HG02840 (cell line): ENCODE data around the gene LYAR.

Experiments used
- ATAC-seq: cut with Tn5 transposase; IDR thresholded peaks from one replicate; pipeline ENCODE4 v1.9.1; 2021; ENCODE audit warnings: mild to moderate bottlenecking, moderate library complexity, moderate number of reproducible peaks; ENCODE audit not compliant: unreplicated experiment, low FRiP score

LYAR gene

DNA sequence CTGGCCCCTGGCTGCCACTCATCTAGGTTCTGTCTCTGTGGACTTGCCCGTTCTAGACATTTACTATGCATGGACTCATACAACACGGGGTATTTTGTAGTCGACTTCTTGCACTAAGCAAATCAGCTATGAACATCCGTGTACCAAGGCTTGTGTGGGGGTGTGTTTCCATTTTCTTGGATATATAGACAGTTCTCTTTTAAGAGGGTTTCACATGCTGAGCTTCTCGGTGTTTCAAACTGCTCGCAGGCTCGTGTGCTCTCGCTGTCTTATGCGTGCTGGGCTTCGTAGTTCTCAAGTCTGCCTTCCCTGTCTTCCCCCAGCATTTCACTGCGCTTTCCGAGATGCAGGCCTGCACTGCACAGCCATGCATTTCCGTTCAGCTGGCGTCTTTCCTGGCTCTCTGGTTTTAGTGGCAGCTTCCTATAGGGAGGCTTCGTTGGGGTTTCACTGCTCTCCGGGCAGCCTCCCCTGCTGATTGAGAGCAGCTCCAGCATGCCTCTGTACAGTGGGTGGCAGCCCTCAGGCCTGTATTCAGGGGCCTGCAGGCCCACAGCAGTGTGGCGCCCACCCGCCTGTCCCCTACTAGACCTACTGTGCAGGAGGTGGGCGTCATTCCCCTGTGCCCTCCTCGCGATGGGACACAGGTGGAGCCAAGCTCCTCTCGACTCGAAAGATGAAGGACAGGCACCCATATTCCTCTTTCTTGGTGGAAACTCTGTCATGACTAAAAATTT is 27.7 kb upstream of the LYAR start:
- no peak for ATAC-seq

DNA sequence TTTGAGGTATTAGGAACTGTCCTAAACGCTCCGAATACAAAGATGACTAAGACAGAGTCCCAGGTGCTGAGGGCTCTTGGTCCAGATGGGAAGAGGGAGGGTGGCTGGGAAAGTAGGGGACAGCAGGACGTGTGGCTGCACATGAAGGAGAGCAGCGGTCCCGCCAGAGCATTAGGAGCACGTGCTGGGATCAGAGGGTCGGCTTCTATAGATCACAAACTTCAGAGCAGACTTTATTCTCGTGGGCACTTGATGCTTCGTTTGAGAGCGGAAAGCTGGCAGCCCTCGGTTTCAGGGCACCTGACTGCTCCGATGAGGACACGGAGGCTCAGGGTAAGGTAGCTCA is 26.2 kb upstream of the LYAR start:
- ATAC-seq: no peak

DNA sequence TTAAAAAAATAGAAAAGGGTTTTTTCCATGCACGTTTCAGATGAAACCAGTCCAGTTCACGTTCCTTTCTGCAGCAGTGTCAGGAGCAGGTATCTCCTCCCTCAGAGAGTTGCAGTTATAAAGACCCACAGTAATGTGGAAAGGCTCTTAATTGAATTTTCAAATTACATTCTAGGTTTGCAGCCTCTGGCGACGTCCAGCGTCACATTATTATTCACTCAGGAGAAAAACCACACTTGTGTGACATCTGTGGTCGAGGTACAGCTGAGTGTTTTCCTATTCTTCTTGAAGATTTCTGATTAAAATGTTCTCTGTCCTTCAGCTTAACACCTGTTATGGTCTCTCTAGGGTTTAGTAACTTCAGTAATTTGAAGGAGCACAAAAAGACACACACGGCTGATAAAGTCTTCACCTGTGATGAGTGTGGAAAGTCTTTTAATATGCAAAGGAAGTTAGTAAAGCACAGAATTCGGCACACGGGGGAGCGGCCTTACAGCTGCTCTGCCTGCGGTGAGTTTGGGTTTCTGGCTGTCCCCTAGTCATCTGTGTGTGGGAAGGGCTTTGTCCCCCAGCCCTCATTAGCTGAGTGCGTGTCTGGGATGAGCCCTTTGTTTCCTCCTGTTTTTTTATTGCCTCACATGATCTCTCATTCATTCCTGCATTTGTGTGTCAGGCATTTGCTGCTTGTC is 25.7 kb upstream of the LYAR start:
- ATAC-seq: no peak

DNA sequence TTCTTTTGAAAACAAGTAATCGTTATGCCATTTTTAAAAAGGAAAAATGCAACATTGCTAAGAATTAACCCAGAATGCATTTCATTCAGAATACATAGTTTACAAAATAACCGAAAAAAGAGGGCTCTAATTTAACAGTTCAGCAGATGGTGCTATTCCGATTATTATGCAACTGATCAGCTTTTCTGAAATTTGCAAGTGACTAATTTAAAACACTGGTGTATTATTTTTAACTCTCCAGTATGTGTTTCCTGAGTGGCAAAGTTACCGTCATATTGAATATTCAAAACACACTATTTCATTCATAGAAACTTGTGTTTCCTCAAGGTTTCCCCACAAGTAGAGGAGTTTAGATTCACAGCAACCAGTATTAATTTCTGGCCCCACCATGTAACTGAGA is 21.2 kb upstream of the LYAR start:
- no peak for ATAC-seq

DNA sequence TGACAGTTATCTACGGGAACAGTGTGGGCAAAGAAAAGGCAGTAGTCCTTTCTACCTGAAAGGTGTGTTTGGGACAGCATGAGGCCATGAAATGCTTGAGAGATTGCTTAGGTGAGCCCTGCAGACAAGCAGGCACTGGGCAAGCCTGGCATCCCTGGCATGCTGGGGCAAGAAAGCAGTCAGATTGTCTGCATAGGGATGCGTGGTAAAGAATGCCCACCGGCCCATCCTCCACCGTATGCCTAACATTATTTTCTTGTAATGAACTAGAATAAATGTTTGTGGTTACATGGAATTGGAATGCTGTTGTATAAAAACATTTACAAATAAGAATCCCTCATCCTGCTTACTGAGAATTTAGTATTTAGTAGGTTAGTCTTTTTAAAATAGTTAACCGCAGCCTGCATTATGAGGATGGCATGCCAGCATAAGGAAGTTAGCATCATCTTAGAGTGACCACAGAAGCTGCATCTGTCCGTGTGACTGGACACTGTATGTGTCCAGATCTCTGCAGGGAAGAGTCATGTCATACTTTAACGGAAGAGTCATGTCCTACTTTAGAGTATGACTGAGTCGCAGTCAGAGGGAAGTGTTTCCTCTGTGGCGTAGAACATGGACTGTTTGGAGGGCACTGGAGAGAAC is 19.0 kb upstream of the LYAR start:
- no peak for ATAC-seq

DNA sequence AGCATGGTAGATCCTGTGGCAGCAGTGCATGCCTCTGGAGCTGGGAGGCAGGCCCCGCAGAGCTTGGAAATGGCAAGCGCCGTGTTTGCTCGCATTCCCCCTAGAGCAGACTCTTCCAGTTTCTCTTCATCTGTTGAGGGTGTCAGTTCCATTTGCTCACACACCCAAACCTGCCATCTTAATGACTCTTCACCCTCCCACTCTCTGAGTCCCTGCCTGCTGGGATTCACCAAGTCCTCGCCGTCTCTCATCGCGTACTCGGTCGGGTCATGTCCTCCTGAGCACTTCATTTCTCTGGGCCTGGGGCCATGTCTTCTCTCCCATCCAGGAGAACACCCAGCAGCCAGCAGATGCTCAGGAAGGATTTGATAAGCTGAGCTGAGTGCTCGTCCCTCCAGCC is 17.0 kb upstream of the LYAR start:
- ATAC-seq: no peak

DNA sequence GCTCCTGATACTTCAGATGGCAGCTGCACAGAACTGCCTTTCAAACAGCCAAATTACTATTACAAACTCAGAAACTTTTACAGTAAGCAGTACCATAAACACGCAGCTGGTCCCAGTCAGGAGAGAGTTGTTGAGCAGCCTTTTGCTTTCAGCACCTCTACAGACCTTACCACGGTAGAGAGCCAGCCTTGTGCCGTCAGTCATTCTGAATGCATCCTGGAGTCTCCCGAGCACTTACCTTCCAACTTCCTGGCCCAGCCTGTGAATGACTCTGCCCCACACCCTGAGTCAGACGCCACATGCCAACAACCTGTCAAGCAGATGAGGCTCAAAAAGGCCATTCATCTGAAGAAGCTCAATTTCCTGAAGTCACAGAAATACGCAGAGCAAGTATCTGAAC is 12.5 kb upstream of the LYAR start:
- ATAC-seq: no peak

DNA sequence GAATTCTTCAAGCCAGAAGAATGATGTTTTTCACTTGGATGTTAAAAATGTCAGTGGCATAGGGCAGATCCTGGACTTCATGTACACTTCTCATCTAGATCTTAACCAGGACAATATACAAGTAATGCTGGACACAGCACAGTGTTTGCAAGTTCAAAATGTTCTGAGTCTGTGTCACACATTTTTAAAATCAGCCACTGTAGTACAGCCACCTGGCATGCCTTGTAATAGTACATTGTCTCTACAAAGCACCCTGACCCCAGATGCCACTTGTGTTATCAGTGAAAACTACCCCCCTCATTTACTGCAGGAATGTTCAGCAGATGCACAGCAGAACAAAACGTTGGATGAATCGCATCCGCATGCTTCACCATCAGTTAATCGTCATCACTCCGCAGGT is 12.0 kb upstream of the LYAR start:
- no peak for ATAC-seq

DNA sequence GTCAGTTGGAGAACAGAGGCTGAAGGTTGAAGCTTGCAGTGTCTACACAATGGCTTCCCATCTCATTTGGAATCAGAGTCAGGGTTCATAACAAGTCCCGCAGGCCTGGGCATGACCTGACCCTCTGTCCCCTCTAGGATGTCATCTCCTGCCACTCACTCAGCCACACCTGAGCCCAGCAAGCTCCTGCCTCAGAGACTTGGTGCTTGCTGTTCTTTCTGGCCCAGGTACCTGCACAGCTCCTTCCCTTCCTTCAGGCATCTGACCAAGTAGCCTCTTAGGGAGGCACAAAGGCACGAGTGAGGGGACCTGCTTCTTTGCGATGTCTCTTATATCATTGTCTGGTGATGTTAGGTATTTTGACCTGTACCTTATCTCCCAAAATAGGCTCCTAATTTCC is 9.1 kb upstream of the LYAR start:
- no peak for ATAC-seq

DNA sequence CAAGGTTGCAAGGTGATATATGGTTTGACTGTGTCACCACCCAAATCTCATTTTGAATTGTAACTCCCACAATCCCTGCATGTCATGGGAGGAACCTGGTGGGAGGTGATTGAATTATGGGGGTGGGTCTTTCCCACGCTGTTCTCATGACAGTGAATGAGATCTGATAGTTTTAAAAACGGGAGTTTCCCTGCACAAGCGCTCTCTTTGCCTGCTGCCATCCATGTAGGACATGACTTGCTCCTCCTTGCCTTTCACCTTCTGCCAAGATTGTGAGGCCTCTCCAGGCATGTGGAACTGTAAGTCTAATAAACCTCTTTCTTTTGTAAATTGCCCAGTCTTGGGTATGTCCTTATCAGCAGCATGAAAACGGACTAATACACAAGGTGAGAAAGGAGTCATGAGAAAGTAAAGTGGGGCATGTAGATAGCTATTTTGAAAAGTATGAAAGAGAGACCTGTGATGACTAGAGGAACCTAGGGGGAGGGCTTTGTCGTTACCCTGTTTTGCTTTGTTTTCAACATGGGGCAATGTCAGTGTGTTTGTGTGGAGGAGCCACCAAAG is 6.4 kb upstream of the LYAR start:
- no peak for ATAC-seq

DNA sequence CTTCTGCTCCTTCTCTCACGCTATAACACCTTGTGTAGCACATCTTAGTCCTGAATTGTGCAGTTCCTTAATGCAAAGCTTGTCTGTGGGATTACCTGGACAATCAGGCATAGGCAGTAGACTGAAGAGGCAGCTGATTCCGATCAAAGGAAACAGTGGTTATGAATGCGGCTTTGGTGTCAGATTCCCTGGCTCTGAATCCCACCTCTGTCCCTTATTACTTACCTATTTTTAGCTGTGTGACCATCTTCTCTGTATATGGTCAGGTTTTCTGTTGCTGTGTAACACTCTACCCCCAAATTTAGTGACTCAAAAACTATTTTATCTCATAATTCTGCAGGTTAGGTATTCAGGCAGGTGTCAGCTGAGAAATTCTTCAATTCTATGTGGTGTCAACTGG is 3.3 kb upstream of the LYAR start:
- ATAC-seq: no peak

DNA sequence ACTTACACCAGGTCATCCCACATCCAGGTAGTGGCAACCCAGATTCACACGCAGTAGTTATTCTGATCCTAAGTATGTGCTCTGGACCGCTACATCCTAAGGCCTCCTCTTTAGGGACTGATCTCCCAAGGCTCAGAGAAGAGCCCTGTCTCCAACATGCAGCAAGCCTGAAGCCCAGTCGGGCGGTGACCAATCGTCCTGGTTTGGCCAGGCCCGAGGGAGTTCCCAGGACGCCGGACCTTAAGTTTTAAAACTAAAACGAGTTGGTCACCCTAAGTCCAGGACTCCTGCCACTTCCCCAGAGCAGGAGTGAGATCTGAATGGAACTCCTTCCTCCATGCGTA is 385 bp downstream of the LYAR start:
- ATAC-seq: peak; percentile 20

DNA sequence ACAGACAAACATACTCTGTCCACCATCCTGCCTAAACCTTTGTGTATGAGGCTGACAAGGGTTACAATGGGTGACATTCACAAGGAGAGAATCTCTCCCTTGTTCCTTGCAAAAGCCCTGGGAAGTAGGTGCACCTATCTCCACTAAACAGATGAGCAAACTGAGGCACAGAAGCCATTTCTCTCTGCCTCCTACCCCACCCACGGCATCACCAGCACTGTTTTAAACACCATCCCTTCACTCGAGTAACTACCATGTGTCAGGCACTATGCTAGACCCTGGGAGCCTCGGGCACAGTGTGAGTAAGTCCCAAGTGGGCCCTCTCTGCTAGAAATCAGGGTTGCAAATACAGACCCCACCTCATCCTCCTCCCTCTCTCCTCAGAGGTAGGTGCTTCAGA is 899 bp downstream of the LYAR start:
- no peak for ATAC-seq

DNA sequence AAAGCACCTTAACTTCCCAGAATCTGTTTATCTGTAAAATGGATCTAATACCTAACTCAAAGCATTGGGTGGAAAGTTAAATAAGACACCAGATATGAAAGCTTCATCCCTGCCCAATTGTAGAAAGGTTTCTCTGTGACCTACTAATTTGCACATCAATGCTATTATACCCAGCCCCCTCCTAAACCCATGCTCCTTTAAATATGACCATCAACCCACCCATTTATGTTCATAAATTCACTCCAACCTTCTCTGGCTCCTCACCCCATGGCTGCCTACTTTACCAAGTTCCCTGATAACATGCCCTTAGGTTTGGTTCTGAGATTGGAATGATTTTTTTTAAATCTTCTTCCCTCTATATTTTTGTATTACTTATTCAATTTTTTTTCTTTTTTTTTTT is 1.9 kb downstream of the LYAR start:
- no peak for ATAC-seq

DNA sequence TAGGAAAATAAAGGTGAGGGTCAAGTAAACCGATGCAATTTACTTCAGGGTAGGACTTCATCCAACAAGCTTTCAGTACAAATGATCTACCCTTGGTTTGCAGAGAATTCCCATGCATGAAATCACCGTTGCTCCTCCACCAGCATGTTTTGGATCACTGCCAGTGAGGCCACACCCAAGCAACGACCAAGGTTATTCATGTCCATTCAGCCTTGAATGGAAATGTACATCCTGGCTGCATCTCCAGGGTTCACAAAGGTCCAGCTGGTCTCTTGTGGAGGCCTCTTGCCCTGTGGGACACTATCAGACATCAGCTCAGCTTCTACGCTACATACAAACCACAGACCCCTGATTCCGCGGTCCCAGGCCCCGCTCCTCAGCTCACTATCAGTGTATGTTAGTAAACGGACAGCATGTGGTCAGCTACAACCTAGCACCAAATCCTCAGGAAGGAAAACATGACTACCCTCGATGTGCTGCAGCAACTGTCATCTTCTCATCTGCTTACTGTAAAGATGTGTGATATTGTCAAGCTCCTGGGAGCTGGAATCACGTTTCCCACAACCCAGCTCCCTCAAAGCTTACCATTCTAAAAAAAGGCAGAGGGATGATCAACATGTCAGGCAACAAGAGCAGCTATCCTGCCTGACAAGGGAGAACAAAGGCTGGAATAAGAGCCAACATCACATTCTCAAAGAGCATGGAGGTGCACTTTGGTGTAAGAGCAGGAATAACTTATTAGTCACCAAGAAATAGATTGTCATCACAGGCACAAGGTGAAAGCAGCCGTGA is 4.9 kb downstream of the LYAR start:
- ATAC-seq: no peak

DNA sequence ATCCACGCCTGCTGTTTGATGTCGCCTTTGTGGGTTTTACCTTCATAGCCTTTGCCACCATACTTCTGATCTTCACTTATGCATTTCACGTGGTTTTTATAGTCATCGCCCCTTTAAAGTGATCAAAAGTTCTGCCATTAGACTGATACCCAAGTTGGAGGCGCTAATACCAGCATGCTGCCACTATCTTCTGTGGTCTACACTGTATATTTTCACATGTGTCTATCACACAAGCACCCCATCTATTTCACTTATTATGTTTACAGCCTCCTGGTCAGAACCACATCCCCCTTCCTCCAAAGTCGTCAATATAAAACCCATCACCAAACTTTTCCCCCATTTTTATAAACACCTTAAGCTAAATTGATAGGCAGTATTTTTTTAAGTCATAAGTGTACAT is 8.2 kb downstream of the LYAR start:
- ATAC-seq: no peak

DNA sequence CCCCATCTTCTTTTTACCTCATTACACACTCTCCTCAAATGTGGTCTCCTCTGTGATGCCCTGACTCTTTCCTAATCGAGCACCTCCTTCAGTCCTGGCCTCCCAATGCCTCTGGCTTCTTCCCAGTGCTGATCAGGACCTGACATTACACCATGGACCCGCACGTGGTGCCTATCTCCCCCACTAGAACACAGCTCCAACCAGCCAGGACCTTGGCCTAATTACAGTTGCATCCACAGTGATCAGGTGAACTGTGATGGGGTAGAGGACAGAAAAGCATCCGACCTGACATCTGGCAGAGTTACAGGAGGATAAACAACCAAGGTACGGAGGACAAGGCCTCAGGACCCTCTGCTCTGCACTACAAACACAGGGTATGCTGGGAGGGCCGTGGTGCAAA is 12.4 kb downstream of the LYAR start:
- ATAC-seq: no peak

DNA sequence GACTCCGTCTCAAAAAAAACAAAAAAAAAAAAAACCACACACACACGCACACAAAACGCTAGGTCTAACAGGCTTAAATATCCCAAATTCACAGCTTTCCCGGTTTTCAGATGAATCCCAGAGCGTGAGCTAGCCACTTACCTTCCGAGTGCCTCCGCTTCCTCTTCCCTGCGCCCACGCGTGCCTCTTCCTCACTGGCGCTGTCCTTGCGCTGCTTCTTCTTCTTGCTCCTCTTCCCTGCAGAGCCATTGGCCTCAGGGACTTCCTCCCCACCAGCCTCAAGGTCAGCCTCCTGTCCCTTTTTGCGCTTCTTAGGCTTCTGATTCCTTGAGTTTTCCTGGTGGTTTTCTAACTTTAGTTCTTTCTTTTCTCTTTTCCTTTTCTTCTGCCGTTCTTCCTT is 15.7 kb downstream of the LYAR start:
- no peak for ATAC-seq

DNA sequence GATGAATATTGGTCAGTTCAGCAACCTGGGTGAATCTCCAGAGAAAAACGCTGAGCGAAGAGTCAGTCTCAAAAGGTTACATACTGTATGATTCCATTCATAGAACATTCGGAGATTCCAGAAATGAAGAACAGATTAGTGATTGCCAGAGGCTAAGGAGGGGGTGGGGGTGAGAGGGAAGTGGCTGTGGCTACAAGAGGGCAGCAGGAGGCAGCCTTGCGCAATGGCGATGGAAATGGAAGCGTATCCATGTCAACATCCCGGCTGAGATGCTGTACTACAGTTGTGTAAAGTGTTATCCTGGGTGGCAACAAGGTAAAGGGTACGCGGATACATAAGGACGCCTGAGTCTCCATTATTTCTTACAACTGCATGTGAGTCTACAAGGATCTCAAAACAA is 18.0 kb downstream of the LYAR start:
- no peak for ATAC-seq

DNA sequence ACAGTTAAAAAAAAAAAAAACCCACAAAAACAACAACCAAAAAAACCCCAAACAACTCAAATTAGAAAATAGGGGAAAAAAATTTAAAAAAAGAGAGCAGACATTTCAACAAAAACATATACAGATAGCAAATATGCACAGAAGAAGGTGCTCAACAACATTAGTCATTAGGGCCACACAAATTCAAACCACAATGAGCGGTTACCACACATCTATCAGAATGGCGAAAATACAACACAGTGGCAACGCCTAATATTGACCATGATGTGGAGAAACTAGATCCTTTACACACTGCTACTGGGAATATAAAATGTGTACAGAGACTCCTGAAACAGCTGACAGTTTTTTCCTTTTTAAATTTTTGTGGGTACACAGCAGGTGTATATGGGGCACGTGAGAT is 19.4 kb downstream of the LYAR start:
- no peak for ATAC-seq

DNA sequence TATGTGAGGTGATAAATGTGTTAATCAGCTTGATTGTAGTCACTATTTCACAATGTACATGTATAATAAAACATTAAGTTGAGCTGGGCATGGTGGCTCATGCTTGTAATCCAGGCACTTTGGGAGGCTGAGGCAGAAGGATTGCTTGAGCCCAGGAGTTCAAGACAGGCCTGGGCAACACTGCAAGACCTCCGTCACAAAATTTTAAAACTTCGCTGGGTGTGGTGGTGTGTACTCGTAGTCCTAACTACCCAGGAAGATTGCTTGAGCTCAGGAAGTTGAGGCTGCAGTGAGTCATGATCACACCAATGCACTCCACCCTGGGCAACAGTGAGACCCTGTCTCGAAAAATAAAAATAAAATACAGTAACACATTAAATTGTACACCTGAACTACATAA is 20.1 kb downstream of the LYAR start:
- no peak for ATAC-seq
